Epithelial cell of proximal tubule (primary cell): ENCODE measurements around the gene CDKN2AIP. TPM values are rescaled to one million over a fixed set of nuclear protein-coding genes. Genes with fewer than 3 reads are reported as not detected.
A peak's percentile ranks its signal among the peaks of the same experiment; 100 is the strongest.

ENCODE experiments used
- DNase-seq: peaks from one replicate; pipeline ENCODE4 v3.0.0-alpha.2; 2011; ENCODE audit warnings: low read depth
- H3K4me3 ChIP-seq: 2 replicates; pipeline ENCODE4 v1.5.1; 2011; ENCODE audit warnings: low read depth, mild to moderate bottlenecking, low read length
- CTCF ChIP-seq: conservative IDR thresholded peaks from 2 replicates; pipeline ENCODE4 v1.5.1; 2012; ENCODE audit warnings: low read depth, mild to moderate bottlenecking, low read length
- total RNA-seq: library from RNA; depleted of rRNA; stranded (reverse); fragments of >200 nt; gene quantifications from 2 replicates; pipeline ENCODE4 v1.2.3, GENCODE V29; 2015

The CDKN2AIP gene
- total RNA-seq, 1 donor from 2014 or later, result 25.5 TPM

- TF ChIP-seq CTCF, result peak; percentile 81
- peak overlapping the region; percentile 57 for H3K4me3 ChIP-seq
- DNase-seq, result no peak
Observed at GRCh38 chr4:183407128-183407585, 37.3 kb upstream of the CDKN2AIP start.

GRCh38 chr4:183407635-183408464 lies 36.6 kb upstream of the CDKN2AIP start:
- no peak for DNase-seq
- TF ChIP-seq CTCF, result no peak
- H3K4me3 ChIP-seq, result peak overlapping the region; percentile 57

- TF ChIP-seq CTCF, result no peak
- DNase-seq, result no peak
- H3K4me3 ChIP-seq, result no peak overlapping the region
Observed at GRCh38 chr4:183408796-183409195, 35.6 kb upstream of the CDKN2AIP start.

- TF ChIP-seq CTCF, result no peak
- H3K4me3 ChIP-seq, result no peak overlapping the region
- no peak for DNase-seq
Observed at GRCh38 chr4:183409483-183409882, 35.0 kb upstream of the CDKN2AIP start.

- H3K4me3 ChIP-seq, result no peak overlapping the region
- DNase-seq, result no peak
- no peak for TF ChIP-seq CTCF
Observed at GRCh38 chr4:183409934-183410333, 34.5 kb upstream of the CDKN2AIP start.

- DNase-seq, result peak; percentile 78
Observed at GRCh38 chr4:183411291-183411861, 33.1 kb upstream of the CDKN2AIP start.

More at GRCh38 chr4:183411291-183411861, 33.1 kb upstream of the CDKN2AIP start:
- no peak for TF ChIP-seq CTCF
- no peak overlapping the region for H3K4me3 ChIP-seq
